Panc1 (cell line): ENCODE results near the gene DCTN2.

Source experiments
- CTCF ChIP-seq: fragments of 450-650 bp; IDR thresholded peaks from 2 replicates; pipeline ENCODE4 v1.5.1; 2017; ENCODE audit warnings: mild to moderate bottlenecking
- POLR2AphosphoS5 ChIP-seq: IDR thresholded peaks from 2 replicates; pipeline ENCODE4 v1.6.1; 2012; ENCODE audit warnings: mild to moderate bottlenecking, low read depth, low read length, moderate library complexity
- SIN3A ChIP-seq: IDR thresholded peaks from 2 replicates; pipeline ENCODE4 v1.6.1; 2012; ENCODE audit warnings: low read depth, mild to moderate bottlenecking, low read length, moderate library complexity, borderline replicate concordance; ENCODE audit not compliant: insufficient read depth
- TCF7L2 ChIP-seq: IDR thresholded peaks from 2 replicates; pipeline ENCODE4 v1.6.1; 2011; ENCODE audit warnings: mild to moderate bottlenecking, low read depth, low read length, inconsistent platforms

GRCh38 chr12:57591782-57592325 lies 44.9 kb upstream of the DCTN2 start:
- TF ChIP-seq POLR2AphosphoS5: no peak
- no peak for TF ChIP-seq CTCF
- no peak for TF ChIP-seq TCF7L2
- no peak for TF ChIP-seq SIN3A
